Ovary (tissue), 3 donors: ENCODE results near the gene ZC3H7A.

ENCODE experiments used
- CTCF ChIP-seq, 3 donors: fragments of 450-650 bp in 2 of 3; fragments of 200-600 bp in 1 of 3; IDR thresholded peaks; one replicate each; pipeline versions ENCODE4 v1.5.1 to v1.8.0; 2016 to 2022; ENCODE audit warnings: antibody characterized with exemption in 3 of 3, mild to moderate bottlenecking in 1 of 3
- EP300 ChIP-seq: sonication (generic); formaldehyde crosslinking; IDR thresholded peaks from one replicate; pipeline ENCODE4 v1.6.1; 2017; ENCODE audit warnings: antibody characterized with exemption
- POLR2A ChIP-seq: fragments of 450-650 bp; IDR thresholded peaks from one replicate; pipeline ENCODE4 v1.6.1; 2017; ENCODE audit warnings: antibody characterized with exemption, mild to moderate bottlenecking, moderate library complexity
- donor health status: DM: no; HTN: no; CAD: no.

GRCh38 chr16:11762431-11762830 is 34.6 kb downstream of the ZC3H7A start:
- TF ChIP-seq CTCF (IDR thresholded peaks at IDR 0.05) (no peak), POLR2A (no peak), EP300 (no peak)
